GM21447 (cell line): ENCODE results near the gene CDK14.
A peak's percentile ranks its signal among the peaks of the same experiment; 100 is the strongest.
"Not testable (repeated sequence)": the region's sequence is repeated elsewhere in the genome, so short reads cannot be mapped to it uniquely, and the experiment has no call there.

Source experiments
- ATAC-seq: cut with Tn5 transposase; IDR thresholded peaks from one replicate; pipeline ENCODE4 v1.9.1; 2021; ENCODE audit not compliant: unreplicated experiment

Gene CDK14

DNA sequence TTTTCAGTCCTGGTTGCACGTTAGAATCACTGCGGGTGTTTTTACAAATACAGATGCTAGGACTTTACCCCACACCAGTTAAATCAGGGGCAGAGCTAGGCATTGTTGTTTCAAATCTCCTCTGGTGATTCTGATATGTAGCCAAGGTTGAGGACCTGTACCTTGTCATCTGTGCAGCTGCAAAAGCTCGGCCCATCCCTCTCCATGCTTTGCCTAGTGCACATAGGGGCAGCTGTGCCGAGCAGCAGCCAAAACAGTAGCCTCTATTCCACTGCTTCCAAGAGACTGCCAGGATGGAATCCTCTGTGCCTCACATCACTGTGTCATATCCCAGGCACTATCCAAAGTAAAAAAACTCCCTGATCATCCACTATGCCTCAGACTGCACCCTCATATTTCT, 181.3 kb downstream of the CDK14 start:
- peak; percentile 42 for ATAC-seq

- no peak for ATAC-seq
Measured at GRCh38 chr7:90777886-90778285, 181.8 kb downstream of the CDK14 start.

DNA sequence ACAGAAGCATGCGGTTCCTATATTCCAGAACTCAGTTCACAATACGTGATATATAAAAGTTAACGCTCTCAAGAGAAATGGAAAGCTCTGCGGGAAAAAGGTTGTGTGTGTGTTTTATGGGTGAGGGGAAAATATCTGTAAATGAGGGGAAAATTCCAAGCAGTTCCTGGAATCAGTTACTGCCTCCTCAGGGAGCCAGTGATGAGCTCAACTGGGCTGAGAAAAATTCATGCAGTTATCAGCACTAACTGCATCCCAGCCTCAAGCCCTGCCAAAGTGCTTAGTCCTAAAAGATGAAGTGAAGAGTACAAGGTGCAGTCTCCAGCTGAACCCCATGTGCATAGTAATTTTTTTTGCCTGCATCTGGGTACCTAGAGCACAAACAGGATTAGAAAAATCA, 191.9 kb downstream of the CDK14 start:
- ATAC-seq: no peak

GRCh38 chr7:90789736-90790306, 193.7 kb downstream of the CDK14 start:
- ATAC-seq: no peak

DNA sequence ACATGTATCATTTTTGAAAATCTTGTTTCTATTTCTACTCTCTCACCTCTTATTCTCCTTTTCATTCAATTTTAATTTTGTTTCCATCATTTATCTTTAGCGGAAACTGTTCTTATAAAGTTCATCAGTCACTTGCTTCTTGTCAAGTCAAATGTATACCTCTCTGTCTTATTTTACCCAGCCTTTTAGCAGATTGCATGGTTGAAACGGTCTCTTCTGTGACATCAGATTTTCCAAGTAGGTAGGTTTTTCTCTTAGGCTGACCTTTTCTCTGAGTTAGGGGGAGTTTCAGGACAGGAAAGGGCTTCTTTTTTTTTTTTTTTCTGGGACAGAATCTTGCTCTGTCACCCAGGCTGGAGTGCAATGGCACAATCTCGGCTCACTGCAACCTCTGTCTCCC, 195.5 kb downstream of the CDK14 start:
- no peak for ATAC-seq

DNA sequence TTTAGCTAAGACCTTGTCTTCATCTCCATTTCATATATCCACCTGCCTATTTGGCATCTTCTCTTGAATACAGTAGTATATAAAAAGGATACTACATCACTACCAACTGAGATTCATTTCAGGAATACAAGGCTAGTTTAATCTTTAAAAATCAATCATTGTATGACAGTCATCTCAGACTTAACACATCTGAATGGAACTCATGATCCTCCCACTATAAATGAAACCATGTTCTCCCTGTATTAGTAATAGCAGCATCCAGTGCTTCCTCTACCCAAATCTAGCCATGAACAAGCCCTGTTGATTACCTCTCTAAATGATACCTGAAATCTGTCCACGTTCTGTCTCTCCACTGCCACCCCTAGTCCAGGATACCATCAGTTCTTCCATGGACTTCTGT, 196.2 kb downstream of the CDK14 start:
- no peak for ATAC-seq

DNA sequence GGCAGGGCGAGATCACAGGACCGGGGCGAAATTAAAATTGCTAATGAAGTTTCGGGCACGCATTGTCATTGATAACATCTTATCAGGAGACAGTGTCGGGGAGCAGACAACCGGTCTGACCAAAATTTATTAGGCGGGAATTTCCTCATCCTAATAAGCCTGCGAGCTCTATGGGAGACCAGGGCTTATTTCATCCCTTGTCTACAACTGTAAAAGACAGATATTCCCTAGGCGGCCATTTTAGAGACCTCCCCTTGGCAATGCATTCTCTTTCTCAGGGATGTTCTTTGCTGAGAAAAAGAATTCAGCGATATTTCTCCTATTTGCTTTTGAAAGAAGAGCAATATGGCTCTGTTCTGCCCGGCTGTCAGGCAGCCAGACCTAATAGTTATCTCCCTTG, 198.1 kb downstream of the CDK14 start:
- ATAC-seq: not testable (repeated sequence)

DNA sequence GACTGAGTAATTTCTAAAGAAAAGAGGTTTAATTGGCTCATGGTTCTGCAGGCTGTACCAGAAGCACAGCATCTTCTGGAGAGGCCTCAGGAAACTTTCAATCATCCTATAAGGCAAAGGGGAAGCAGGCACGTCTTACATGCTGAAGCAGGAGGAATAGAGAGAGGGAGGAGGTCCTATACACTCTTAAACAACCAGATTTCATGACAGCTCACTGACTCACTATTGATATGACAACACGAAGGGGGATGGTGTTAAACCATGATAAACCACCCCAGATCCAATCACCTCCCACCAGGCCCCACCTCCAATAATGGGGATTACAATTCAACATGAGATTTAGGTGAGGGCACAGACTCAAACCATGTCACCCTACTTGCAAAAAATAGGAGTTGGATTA, 201.5 kb downstream of the CDK14 start:
- ATAC-seq: no peak

DNA sequence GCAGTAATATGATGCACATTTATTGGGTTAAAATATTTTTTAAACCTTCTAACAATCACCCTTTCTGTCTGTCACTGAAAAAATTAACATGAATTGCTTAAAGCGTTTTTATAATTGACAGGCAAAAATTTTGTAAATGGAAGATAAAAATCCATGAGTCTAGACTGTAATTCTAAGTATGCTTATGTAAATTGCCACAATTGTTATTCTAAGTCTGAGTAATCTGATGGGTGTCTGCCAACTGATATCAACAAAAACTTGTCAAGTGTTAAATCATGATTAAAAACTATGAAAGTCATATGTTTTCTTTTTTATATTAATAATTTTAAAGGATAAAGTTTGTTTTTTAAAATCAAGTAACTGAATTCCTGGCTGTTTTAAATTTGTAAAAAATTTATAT, 208.2 kb downstream of the CDK14 start:
- no peak for ATAC-seq

DNA sequence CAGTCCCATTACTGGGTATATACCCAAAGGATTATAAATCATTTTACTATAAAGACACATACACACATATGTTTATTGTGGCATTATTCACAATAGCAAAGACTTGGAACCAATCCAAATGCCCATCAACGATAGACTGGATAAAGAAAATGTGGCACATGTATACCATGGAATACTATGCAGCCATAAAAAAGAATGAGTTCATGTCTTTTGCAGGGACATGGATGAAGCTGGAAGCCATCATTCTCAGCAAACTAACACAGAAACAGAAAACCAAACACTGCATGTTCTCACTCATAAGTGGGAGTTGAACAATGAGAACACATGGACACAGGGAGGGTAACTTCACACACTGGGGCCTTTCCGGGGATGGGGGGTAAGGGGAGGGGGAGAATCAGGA, 219.4 kb downstream of the CDK14 start:
- not testable (repeated sequence) for ATAC-seq

DNA sequence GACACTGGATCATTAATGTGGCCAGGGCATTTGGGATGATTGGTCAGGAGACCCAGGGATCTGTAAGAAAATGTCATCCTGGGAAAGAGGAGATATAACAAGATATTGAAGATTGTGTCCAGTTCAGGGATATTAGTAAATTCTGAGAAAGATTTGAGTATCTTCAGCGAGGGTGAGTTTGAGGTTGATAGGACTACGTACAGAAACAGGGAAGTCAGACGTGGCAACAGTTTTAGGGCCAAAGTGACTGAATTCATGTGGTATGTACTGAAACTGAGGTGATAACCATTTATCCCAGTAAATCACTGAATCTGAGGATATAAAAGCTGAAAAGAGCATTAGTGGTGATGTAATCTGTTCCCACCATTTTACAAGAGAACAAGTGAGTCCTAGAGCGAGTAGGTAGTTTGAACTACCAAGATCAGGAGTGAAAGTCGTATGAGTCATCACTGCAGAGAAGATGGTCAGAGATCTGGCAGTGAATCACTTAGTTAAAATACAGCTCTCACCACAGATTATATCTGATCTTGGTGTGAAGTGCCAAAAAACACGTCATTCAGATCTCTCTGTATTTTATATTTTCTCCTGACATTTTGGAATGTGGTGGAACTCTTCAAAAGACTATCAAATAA, 220.5 kb downstream of the CDK14 start:
- peak; percentile 100 for ATAC-seq

DNA sequence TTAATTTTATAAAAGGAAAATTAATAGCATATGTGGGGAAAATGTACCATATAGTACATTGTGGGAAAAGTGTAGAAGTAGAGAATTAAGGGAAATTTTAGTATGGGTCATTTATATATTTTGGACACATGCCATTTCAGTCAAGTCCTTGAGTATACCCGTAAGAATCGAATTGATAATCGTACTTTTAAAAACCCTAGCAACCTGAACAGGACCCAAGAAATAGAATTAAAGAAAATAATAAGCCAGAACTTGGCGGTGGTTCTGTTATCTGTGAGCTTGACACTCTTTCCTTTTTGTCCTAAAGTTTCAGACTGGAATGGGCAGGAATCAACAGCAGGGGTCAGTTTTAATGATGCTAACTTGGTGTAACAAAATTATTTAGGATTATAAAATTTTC, 221.0 kb downstream of the CDK14 start:
- ATAC-seq: no peak

DNA sequence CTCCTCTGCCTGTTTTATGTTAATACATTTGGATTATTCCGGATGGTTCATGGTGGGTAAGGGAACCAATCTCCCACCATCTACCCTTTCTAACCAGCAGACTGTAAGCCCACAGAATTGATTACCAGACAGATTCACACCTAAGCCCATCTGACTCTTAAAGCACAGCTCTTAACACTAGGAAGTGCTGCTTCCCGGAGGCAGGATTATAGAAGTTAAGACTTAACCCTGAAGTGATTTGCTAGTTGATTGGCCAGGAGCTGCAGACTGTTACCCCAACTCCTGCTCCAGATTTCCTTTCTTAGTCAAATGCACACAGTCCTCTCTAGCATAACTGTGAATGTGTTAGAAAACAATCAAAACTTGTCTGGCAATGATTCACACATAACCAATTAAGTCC, 221.7 kb downstream of the CDK14 start:
- no peak for ATAC-seq

DNA sequence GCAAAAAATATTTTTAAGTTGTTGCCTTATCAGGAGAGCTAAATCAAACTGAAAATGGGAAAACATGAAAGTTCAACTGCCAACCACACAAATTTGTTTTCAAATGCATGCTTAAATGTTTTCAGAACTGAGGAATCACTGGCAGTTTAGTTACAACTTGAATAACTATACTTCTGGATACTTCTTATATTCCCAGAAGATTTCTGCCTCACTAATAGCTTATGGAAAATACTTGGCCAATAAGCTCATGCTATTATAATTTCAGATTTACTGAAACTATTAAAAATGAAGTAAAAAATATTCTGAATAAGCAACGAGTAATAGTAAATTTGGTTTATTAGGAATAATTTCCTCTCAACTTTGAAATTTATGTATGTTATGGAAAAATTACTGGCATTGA, 222.2 kb downstream of the CDK14 start:
- no peak for ATAC-seq

GRCh38 chr7:90821961-90822620, 226.0 kb downstream of the CDK14 start:
- no peak for ATAC-seq

GRCh38 chr7:90824386-90825307, 228.5 kb downstream of the CDK14 start:
- ATAC-seq: no peak

- no peak for ATAC-seq
Measured at GRCh38 chr7:90825779-90826178, 229.7 kb downstream of the CDK14 start.

- no peak for ATAC-seq
Measured at GRCh38 chr7:90828601-90829000, 232.5 kb downstream of the CDK14 start.

- ATAC-seq: no peak
Measured at GRCh38 chr7:90830308-90830707, 234.2 kb downstream of the CDK14 start.

- ATAC-seq: no peak
Measured at GRCh38 chr7:90832726-90833125, 236.6 kb downstream of the CDK14 start.

GRCh38 chr7:90833443-90833842, 237.3 kb downstream of the CDK14 start:
- no peak for ATAC-seq

- no peak for ATAC-seq
Measured at GRCh38 chr7:90834771-90835170, 238.7 kb downstream of the CDK14 start.
